ENCODE data around the gene EYS. TPM values are rescaled to one million over a fixed set of nuclear protein-coding genes. Genes with fewer than 3 reads are reported as not detected.

EYS gene
- total RNA-seq, 1 experiment from 2014 or later, result not detected

GRCh38 chr6:64998204-64998603 is 708.8 kb downstream of the EYS start:
- no peak for ATAC-seq
- H3K4me2 ChIP-seq (ENCODE audit: low read length), result no peak overlapping the region

More at GRCh38 chr6:64998204-64998603, 708.8 kb downstream of the EYS start:
- H3K27ac ChIP-seq (ENCODE audit: low read depth, low read length), result no peak overlapping the region
- POLR2A ChIA-PET, result no interaction called here
- RAD21 ChIA-PET (ENCODE audit: low non-redundant PET in 1 of 2, low total read pairs in 2 of 2, uncharacterized antibody in 2 of 2, unreplicated experiment in 2 of 2), result no interaction called here
- H2AFZ ChIP-seq (ENCODE audit: low read depth, low read length, poor library complexity, severe bottlenecking), result no peak overlapping the region
- intact Hi-C loops (cut with micrococcal nuclease), result no loop called here
- H3K9me3 ChIP-seq (ENCODE audit: control insufficient read depth in 1 of 2, insufficient read depth in 1 of 2, low read depth in 1 of 2, low read length in 2 of 2), result peaks cover 0 to 19% of the 10 kb centered on the region in 2 experiments; a peak in 2 of 4 replicates
- CTCF ChIA-PET, result no interaction called here
- H3K27me3 ChIP-seq (ENCODE audit: insufficient read depth, low read length), result no peaks in the 10 kb centered on the region
- H3K9ac ChIP-seq (ENCODE audit: low read length), result no peak overlapping the region
- BruUV-seq (replicated peaks), result no TSS peak
- no peak for DNase-seq (ENCODE audit: low read depth, low spot score)
- no peaks in the 10 kb centered on the region for H3K9me2 ChIP-seq (ENCODE audit: insufficient read depth)
- H3K4me1 ChIP-seq (ENCODE audit: control insufficient read depth in 1 of 2, insufficient read depth in 2 of 2, low read length in 2 of 2), result no peaks in the 10 kb centered on the region
- no peaks in the 10 kb centered on the region for H4K20me1 ChIP-seq (ENCODE audit: insufficient read depth)
- H3K79me2 ChIP-seq (ENCODE audit: insufficient read depth, low read length), result no peaks in the 10 kb centered on the region
- no peak overlapping the region for H3K4me3 ChIP-seq (replicated peaks in 1 of 2; ENCODE audit: low read depth in 1 of 2, low read length in 2 of 2)
- no peaks in the 10 kb centered on the region for H3K36me3 ChIP-seq (ENCODE audit: control insufficient read depth in 1 of 2, insufficient read depth in 2 of 2, low read length in 2 of 2)
- TF ChIP-seq SP1 (IDR thresholded peaks at IDR 0.05; ENCODE audit: low read depth), result no peak
- no peak for TF ChIP-seq ZFX (IDR thresholded peaks at IDR 0.05)
- TF ChIP-seq POLR2AphosphoS5 (IDR thresholded peaks at IDR 0.05; ENCODE audit: low read depth, low read length), result no peak
- no peak for TF ChIP-seq FOSL1 (IDR thresholded peaks at IDR 0.05; ENCODE audit: low read depth)
- no peak for TF ChIP-seq ZNF274 (IDR thresholded peaks at IDR 0.05; ENCODE audit: low read depth, low read length)
- no peak for TF ChIP-seq ATF3 (IDR thresholded peaks at IDR 0.05)
- no peak for TF ChIP-seq CTCF (IDR thresholded peaks at IDR 0.05 in 2 of 3, conservative IDR thresholded peaks at IDR 0.05 in 1 of 3; ENCODE audit: borderline replicate concordance in 1 of 3, insufficient read depth in 1 of 3, low read depth in 2 of 3, low read length in 2 of 3)
- TF ChIP-seq TCF7L2 (IDR thresholded peaks at IDR 0.05; ENCODE audit: borderline replicate concordance, extremely low read depth, insufficient read depth, insufficient read length), result no peak
- no peak for TF ChIP-seq EZH2 (IDR thresholded peaks at IDR 0.05)
- TF ChIP-seq JUND (IDR thresholded peaks at IDR 0.05), result no peak
- TF ChIP-seq ELF1 (IDR thresholded peaks at IDR 0.05; ENCODE audit: borderline replicate concordance, low read depth), result no peak
- TF ChIP-seq CBX3 (IDR thresholded peaks at IDR 0.05; ENCODE audit: low read depth), result no peak
- no peak for TF ChIP-seq POLR2A (IDR thresholded peaks at IDR 0.05; ENCODE audit: borderline replicate concordance, extremely low read depth, insufficient read depth, insufficient read length)
- TF ChIP-seq RAD21 (IDR thresholded peaks at IDR 0.05; ENCODE audit: low read depth), result no peak
- no peak for TF ChIP-seq EZH2phosphoT487 (IDR thresholded peaks at IDR 0.05; ENCODE audit: borderline replicate concordance)
- no peak for TF ChIP-seq REST (IDR thresholded peaks at IDR 0.05; ENCODE audit: low read depth)
- TF ChIP-seq ZBTB33 (IDR thresholded peaks at IDR 0.05; ENCODE audit: extremely low read depth, insufficient replicate concordance, low read length), result no peak
- TF ChIP-seq YY1 (IDR thresholded peaks at IDR 0.05; ENCODE audit: extremely low read depth, insufficient replicate concordance, low read depth, low read length), result no peak
- TF ChIP-seq SRF (IDR thresholded peaks at IDR 0.05; ENCODE audit: low read depth), result no peak
- TF ChIP-seq CEBPB (IDR thresholded peaks at IDR 0.05; ENCODE audit: low read depth), result no peak
